ENCODE measurements around the gene MKNK2. TPM values are rescaled to one million over a fixed set of nuclear protein-coding genes. Genes with fewer than 3 reads are reported as not detected.

The MKNK2 gene
- total and polyA plus RNA-seq, 2 of the 13 experiments (the other 11 are each of a cell fraction or from before 2014, with no cell fraction given) = 44.9 to 112 TPM

DNA sequence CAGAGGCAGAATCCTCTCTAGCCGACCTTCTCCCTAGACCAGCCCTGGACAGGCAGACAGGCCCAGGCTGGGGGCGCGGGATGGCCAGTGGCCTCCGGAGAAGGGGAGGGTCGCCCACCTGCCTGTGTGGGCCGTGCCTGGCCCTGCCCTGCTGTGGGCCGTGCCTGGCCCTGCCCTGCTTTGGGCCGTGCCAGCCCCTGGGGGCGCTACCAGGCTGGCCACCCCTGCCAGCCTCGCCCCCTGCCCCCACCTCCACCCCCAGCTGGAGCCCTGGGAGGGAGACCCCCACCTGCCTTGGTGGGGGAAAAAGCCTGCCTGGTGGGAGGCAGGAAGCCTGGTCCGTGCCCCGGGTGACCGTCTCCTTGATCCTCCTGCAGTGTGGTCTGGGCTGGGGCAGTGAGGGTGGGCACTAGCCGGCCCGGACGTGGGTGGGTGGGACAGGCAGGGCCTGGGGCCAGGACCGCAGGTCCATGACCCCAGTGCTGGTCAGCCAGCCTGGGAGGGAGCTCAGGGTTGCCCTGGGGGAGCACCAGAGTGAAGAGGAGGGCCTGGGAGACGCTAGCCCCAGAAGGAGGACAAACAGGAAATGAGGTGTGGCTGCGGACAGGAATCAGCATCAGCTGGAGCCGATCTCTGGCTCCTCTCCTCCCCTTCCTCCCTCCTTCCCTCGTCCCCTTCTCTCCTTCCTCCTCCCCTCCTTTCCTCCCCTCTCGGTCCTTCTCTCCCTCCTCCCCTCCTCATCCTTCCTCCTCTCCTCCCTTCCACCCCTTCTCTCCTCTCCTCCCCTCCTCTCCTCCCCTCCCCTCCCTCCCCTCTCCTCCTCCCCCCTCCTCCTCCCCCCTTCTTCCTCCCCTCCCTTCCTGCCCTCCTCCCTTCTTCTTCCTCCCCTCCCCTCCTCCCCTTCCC, 5.1 kb upstream of the MKNK2 start (continued):
- TF ChIP-seq, protein P1, sequence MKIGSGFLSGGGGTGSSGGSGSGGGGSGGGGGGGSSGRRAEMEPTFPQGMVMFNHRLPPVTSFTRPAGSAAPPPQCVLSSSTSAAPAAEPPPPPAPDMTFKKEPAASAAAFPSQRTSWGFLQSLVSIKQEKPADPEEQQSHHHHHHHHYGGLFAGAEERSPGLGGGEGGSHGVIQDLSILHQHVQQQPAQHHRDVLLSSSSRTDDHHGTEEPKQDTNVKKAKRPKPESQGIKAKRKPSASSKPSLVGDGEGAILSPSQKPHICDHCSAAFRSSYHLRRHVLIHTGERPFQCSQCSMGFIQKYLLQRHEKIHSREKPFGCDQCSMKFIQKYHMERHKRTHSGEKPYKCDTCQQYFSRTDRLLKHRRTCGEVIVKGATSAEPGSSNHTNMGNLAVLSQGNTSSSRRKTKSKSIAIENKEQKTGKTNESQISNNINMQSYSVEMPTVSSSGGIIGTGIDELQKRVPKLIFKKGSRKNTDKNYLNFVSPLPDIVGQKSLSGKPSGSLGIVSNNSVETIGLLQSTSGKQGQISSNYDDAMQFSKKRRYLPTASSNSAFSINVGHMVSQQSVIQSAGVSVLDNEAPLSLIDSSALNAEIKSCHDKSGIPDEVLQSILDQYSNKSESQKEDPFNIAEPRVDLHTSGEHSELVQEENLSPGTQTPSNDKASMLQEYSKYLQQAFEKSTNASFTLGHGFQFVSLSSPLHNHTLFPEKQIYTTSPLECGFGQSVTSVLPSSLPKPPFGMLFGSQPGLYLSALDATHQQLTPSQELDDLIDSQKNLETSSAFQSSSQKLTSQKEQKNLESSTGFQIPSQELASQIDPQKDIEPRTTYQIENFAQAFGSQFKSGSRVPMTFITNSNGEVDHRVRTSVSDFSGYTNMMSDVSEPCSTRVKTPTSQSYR (CRISPR knock-in tag; IDR thresholded peaks at IDR 0.05; ENCODE audit: borderline replicate concordance) = no peak
- TF ChIP-seq POLR2AphosphoS5 (IDR thresholded peaks at IDR 0.05; ENCODE audit: low read depth, low read length) (peak; percentile 55; the same call in 1 of the 2 replicates), ZMYM4 (CRISPR knock-in tag; IDR thresholded peaks at IDR 0.05) (no peak), RXRB (CRISPR knock-in tag; IDR thresholded peaks at IDR 0.05; ENCODE audit: borderline replicate concordance) (no peak), ARID2 (CRISPR knock-in tag; IDR thresholded peaks at IDR 0.05; ENCODE audit: borderline replicate concordance) (no peak), DR1 (CRISPR knock-in tag; IDR thresholded peaks at IDR 0.05) (no peak), MTA3 (CRISPR knock-in tag; IDR thresholded peaks at IDR 0.05) (no peak), MXD4 (CRISPR knock-in tag; IDR thresholded peaks at IDR 0.05) (no peak), ZSCAN9 (CRISPR knock-in tag; IDR thresholded peaks at IDR 0.05; ENCODE audit: borderline replicate concordance) (no peak), ZSCAN21 (CRISPR knock-in tag; IDR thresholded peaks at IDR 0.05; ENCODE audit: borderline replicate concordance) (0 out of 2 replicates have a peak, but pooled peaks have one; percentile 57), CENPX (CRISPR knock-in tag; IDR thresholded peaks at IDR 0.05) (no peak), TRIM24 (CRISPR knock-in tag; IDR thresholded peaks at IDR 0.05) (no peak), RARA (CRISPR knock-in tag; IDR thresholded peaks at IDR 0.05) (0 out of 2 replicates have a peak, but pooled peaks have one; percentile 12), ZNF3 (CRISPR knock-in tag; IDR thresholded peaks at IDR 0.05) (no peak), TCF7 (IDR thresholded peaks at IDR 0.05; ENCODE audit: low read depth) (no peak), THYN1 (CRISPR knock-in tag; IDR thresholded peaks at IDR 0.05; ENCODE audit: borderline replicate concordance, low read depth) (no peak), FOSL1 (CRISPR knock-in tag; IDR thresholded peaks at IDR 0.05; ENCODE audit: borderline replicate concordance) (no peak), MLLT10 (CRISPR knock-in tag; IDR thresholded peaks at IDR 0.05) (no peak), ZNF7 (CRISPR knock-in tag; IDR thresholded peaks at IDR 0.05) (no peak)
- TF ChIP-seq, protein P2, sequence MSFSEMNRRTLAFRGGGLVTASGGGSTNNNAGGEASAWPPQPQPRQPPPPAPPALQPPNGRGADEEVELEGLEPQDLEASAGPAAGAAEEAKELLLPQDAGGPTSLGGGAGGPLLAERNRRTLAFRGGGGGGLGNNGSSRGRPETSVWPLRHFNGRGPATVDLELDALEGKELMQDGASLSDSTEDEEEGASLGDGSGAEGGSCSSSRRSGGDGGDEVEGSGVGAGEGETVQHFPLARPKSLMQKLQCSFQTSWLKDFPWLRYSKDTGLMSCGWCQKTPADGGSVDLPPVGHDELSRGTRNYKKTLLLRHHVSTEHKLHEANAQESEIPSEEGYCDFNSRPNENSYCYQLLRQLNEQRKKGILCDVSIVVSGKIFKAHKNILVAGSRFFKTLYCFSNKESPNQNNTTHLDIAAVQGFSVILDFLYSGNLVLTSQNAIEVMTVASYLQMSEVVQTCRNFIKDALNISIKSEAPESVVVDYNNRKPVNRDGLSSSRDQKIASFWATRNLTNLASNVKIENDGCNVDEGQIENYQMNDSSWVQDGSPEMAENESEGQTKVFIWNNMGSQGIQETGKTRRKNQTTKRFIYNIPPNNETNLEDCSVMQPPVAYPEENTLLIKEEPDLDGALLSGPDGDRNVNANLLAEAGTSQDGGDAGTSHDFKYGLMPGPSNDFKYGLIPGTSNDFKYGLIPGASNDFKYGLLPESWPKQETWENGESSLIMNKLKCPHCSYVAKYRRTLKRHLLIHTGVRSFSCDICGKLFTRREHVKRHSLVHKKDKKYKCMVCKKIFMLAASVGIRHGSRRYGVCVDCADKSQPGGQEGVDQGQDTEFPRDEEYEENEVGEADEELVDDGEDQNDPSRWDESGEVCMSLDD (CRISPR knock-in tag; IDR thresholded peaks at IDR 0.05; ENCODE audit: borderline replicate concordance) = no peak
- TF ChIP-seq, protein P3, sequence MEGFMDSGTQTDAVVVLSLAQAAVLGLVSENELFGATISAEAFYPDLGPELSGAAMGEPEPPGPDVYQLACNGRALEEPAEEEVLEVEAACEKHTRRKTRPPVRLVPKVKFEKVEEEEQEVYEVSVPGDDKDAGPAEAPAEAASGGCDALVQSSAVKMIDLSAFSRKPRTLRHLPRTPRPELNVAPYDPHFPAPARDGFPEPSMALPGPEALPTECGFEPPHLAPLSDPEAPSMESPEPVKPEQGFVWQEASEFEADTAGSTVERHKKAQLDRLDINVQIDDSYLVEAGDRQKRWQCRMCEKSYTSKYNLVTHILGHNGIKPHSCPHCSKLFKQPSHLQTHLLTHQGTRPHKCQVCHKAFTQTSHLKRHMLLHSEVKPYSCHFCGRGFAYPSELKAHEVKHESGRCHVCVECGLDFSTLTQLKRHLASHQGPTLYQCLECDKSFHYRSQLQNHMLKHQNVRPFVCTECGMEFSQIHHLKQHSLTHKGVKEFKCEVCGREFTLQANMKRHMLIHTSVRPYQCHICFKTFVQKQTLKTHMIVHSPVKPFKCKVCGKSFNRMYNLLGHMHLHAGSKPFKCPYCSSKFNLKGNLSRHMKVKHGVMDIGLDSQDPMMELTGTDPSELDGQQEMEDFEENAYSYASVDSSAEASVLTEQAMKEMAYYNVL (CRISPR knock-in tag; IDR thresholded peaks at IDR 0.05; ENCODE audit: borderline replicate concordance) = peak; percentile 83
- TF ChIP-seq, protein P4, sequence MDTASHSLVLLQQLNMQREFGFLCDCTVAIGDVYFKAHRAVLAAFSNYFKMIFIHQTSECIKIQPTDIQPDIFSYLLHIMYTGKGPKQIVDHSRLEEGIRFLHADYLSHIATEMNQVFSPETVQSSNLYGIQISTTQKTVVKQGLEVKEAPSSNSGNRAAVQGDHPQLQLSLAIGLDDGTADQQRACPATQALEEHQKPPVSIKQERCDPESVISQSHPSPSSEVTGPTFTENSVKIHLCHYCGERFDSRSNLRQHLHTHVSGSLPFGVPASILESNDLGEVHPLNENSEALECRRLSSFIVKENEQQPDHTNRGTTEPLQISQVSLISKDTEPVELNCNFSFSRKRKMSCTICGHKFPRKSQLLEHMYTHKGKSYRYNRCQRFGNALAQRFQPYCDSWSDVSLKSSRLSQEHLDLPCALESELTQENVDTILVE (CRISPR knock-in tag; IDR thresholded peaks at IDR 0.05) = no peak

Measured in HepG2 (cell line).